Putamen (tissue), 1 donor: Measurements from ENCODE around the gene AURKB.

Source experiments
- DNase-seq: peaks from one replicate; pipeline ENCODE4 v3.0.0-alpha.2; 2016; ENCODE audit warnings: low spot score

Gene AURKB

GRCh38 chr17:8161289-8162232 lies 48.8 kb downstream of the AURKB start:
- no peak for DNase-seq

- DNase-seq, result no peak
These were observed 49.6 kb downstream of the AURKB start for GRCh38 chr17:8160741-8161221.

- no peak for DNase-seq
These were observed 50.2 kb downstream of the AURKB start for GRCh38 chr17:8160224-8160577.

GRCh38 chr17:8159459-8160223 lies 50.7 kb downstream of the AURKB start:
- no peak for DNase-seq

- no peak for DNase-seq
These were observed 51.4 kb downstream of the AURKB start for GRCh38 chr17:8159032-8159400.

- peak; percentile 83 for DNase-seq
These were observed 51.9 kb downstream of the AURKB start for GRCh38 chr17:8158267-8159031.

GRCh38 chr17:8156246-8156992 lies 54.0 kb downstream of the AURKB start:
- DNase-seq, result peak; percentile 100

GRCh38 chr17:8155996-8156245 lies 54.5 kb downstream of the AURKB start:
- no peak for DNase-seq

- no peak for DNase-seq
These were observed 55.0 kb downstream of the AURKB start for GRCh38 chr17:8155231-8155995.
